ENCODE results near the gene WFDC13. TPM values are rescaled to one million over a fixed set of nuclear protein-coding genes. Genes with fewer than 3 reads are reported as not detected.
"Not testable (repeated sequence)": the region's sequence is repeated elsewhere in the genome, so short reads cannot be mapped to it uniquely, and the experiment has no call there.

Gene WFDC13, protein sequence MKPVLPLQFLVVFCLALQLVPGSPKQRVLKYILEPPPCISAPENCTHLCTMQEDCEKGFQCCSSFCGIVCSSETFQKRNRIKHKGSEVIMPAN
- total RNA-seq = not detected

- no peak for DNase-seq
Observed at GRCh38 chr20:45701873-45702272, at the start of gene WFDC13. TSS of gene WFDC13 (plus strand) at chr20:45702038. CDS start at chr20:45702124, 86 bp downstream.

- DNase-seq = not testable (repeated sequence)
Observed at GRCh38 chr20:45657038-45657437, 44.8 kb upstream of the WFDC13 start.

GRCh38 chr20:45670139-45670538, 31.7 kb upstream of the WFDC13 start, which contains the start of gene WFDC11:
TSS of gene WFDC11 (minus strand) at chr20:45670239. CDS start at chr20:45650600, 19,639 bp downstream.
- DNase-seq = no peak

- DNase-seq = no peak
Observed at GRCh38 chr20:45672765-45673164, 29.1 kb upstream of the WFDC13 start.

DNA sequence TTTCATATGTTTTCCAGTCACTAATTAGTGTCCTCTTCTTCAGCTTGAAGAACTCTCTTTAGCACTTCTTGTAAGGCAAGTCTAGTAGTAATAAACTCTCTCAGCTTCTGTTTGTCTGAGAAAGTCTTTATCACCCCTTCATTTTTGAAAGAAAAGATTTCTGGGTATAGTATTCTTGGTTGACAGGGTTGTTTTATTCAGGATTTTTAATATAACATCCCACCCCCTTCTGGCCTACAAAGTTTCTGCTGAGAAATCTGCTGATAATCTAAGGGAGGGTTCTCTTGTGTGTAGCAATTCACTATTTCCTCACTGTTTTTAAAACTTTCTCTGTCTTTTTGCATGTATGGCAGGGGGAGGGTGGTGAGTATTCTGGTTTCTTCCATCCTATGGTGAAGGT, 22.2 kb upstream of the WFDC13 start:
- no peak for DNase-seq

GRCh38 chr20:45685896-45686295, 15.9 kb upstream of the WFDC13 start:
- DNase-seq = no peak

GRCh38 chr20:45693346-45693745, 8.5 kb upstream of the WFDC13 start:
- not testable (repeated sequence) for DNase-seq

DNA sequence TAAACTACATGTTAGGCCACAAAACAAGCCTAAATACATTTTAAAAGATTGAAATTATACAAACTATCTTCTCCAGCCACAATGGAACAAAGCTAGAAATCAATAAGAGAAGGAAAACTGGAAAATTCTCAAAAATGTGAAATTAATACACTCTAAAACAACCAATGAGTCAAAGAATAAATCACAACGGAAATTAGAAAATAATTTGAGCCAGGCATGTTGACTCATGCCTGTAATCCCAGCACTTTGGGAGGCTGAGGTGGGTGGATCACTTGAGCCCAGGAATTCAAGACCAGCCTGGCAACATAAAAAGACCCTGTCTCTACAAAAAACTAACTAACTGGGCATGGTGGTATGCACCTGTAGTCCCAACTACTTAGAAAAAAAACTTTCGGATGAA, 6.3 kb upstream of the WFDC13 start:
- DNase-seq = no peak

DNA sequence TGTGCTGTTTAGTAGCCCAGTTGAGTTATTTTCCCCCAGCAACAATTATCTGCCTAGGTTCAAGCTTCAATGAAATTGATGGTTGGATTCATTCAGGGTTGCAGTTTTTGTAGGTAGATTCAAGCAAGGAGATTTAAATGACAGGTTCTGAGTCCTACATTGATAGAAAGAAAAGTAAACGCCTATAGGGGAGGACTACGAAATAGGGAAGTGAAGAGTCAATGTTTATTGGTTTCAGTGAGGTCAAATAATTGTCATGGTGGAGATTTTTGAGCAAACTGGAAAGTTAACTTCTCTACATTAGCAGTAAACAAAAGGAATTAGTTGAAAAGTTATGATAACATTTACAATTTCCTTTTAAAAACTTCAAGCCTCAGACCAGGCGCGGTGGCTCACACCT, 734 bp upstream of the WFDC13 start:
- no peak for DNase-seq

DNA sequence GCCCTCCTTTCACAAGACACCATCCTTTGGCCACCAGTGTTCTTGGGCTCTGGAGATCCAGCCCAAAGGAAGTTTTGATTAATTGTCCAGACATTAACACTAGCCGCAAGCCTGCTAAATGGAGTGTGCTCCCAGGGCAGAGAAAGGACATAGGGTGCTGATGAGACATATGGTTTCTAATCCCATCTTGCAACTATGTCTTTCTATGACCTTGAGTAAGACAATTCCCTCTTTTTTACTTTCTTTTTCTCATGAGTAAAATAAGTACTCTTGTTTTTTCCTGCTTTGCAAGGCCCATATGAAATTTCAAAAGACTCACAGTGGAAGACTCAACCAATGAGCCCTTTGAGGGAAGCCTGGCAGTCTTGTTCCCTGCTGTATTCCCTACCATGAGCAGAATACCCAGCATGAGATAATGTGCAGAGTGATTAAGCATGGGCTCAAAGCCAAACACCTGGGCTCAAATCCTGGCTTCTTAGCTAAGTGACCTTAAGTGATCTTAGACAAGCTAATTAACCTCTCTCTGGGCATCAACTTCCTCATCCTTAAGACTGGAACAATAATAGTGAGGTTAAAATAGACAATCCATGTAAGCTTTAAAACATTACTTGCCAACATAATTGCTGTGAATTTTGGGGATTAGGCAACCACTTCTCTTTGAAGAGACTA, 3.3 kb downstream of the WFDC13 start, which contains the start of gene WFDC10B:
TSS of gene WFDC10B (minus strand) at position 51 of the 669 bp plus-strand sequence. CDS start 19,027 bp downstream, outside the sequence.
- no peak for DNase-seq

DNA sequence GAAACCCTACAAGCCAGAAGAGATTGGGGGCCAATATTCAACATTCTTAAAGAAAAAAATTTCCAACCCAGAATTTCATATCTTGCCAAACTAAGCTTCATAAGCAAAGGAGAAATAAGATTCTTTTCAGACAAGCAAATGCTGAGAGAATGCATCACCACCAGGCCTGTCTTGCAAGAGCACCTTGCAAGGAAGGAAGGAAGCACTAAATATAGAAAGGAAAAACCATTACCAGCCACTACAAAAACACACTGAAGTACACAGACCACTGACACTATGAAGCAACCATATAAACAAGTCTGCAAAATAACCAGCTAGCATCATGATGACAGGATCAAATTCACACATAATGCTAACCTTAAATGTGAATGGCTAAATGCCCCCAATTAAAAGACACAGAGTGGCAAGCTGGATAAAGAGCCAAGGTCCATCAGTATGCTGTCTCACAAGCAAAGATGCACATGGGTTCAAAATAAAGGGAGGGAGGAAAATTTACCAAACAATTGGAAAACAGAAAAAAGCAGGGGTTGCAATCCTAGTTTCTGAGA, 14.4 kb downstream of the WFDC13 start:
- not testable (repeated sequence) for DNase-seq

- no peak for DNase-seq
Observed at GRCh38 chr20:45722047-45722446, 20.2 kb downstream of the WFDC13 start, which contains the start of gene SPINT4. TSS of gene SPINT4 (plus strand) at chr20:45722347. CDS start at chr20:45722368, 21 bp downstream.

GRCh38 chr20:45725134-45725533, 23.3 kb downstream of the WFDC13 start:
- DNase-seq = no peak

- DNase-seq = no peak
Observed at GRCh38 chr20:45727044-45727443, 25.2 kb downstream of the WFDC13 start.

GRCh38 chr20:45732199-45732598, 30.4 kb downstream of the WFDC13 start:
- no peak for DNase-seq

DNA sequence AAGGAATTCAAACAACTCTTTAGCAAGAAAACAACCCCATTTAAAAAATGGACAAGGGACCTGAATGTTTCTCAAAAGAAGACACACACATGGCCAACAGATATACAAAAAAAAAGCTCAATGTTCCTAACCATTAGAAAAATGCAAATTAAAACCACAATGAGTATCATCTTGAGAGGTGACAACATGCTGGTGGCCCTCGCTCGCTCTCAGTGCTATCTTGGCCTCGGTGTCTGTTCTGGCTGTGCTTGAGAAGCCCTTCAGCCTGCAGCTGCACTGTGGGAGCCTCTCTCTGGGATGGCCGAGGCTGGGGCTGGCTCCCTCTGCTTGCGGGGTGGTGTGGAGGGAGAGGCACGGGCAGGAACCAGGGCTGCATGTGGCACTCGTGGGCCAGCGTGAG, 33.7 kb downstream of the WFDC13 start:
- DNase-seq = no peak

DNA sequence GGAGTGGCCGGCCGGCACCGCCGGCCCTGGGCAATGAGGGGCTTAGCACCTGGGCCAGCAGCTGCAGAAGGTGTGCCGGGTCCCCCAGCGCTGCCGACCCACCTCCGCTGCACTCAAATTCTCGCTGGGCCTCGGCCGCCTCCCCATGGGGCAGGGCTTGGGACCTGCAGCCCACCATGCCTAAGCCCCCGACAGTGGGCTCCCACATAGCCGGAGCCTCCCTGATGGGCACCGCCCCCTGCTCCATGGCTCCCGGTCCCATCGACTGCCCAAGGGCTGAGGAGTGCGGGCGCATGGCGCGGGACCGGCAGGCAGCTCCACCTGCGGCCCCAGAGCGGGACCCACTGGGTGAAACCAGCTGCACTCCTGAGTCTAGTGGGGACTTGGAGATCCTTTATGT, 34.1 kb downstream of the WFDC13 start:
- DNase-seq = no peak

- no peak for DNase-seq
Observed at GRCh38 chr20:45742596-45742995, 40.8 kb downstream of the WFDC13 start.

DNA sequence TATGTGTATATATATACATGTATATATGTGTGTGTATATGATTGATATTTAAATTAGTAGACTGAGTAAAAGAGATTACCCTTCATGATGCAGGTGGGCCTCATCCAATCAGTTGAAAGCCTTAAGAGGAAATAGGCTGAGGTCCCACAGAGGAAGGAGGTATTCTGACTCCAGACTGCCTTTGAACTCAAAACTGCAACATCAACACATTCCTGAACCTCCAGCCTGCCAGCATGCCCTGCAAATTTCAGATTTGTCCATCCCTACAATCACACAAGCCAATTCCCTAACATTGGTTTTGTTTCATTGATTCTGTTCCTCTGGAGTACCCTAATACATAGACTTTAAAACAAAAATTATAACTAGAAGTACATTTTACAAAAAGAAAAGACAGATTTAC, 43.2 kb downstream of the WFDC13 start:
- DNase-seq = no peak

DNA sequence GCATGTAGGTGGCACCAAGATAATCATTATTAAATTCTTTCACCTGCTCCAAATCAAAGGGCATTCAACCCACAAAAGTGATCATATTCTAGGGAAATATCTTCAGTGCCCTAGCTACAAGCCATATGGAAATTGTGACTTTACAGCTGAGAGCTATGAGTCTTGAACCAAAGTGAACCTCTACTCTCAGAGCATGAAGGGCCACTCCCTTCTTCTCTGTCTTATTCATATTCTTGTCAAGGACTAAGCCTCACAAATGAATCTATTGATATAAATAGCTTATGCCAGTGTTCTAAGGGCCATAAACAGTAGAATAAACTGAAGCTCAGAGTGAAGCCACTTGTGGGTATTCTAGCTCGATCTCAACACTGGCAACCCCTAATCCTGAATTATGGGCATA, 49.9 kb downstream of the WFDC13 start:
- DNase-seq = no peak

- DNase-seq = no peak
Observed at GRCh38 chr20:45752746-45753145, 50.9 kb downstream of the WFDC13 start.

DNA sequence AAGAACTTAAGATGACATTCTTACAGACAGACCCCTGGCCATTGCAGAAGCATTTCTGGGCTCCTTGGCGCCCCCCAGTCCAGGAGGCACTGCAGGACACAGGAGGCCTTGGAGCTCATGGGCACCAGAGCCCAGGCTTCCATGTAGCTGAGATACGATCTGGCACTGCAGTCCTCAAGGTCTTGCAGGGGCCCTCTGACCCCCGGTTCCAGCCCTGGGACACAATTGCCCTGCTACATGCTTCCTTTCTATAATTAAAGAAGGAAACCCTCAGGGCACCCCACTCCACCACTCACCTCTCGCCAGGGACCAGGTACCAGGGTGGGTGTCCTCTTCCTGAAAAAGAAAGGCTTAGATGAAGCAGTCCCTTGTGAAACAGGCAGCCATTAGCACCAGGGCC, 56.3 kb downstream of the WFDC13 start:
- DNase-seq = no peak
